CD14-positive monocyte (primary cell): Measurements from ENCODE around the gene CCNY. TPM values are rescaled to one million over a fixed set of nuclear protein-coding genes. Genes with fewer than 3 reads are reported as not detected.
"Not testable (repeated sequence)": the region's sequence is repeated elsewhere in the genome, so short reads cannot be mapped to it uniquely, and the experiment has no call there.

Experiments used
- DNase-seq, 3 donors: peaks; one replicate each; pipeline ENCODE4 v3.0.0-alpha.2; 2011 to 2022
- H2AFZ ChIP-seq: 2 replicates; pipeline ENCODE4 v1.6.0; 2012; ENCODE audit warnings: mild to moderate bottlenecking, low read depth, low read length, inconsistent platforms; ENCODE audit not compliant: insufficient read depth, poor library complexity, severe bottlenecking
- H3K27ac ChIP-seq, 2 donors: 1 replicate in 1 of 2; 2 replicates in 1 of 2; pipeline ENCODE4 v1.5.1; 2012 to 2013; ENCODE audit warnings: low read length in 2 of 2, control low read depth in 1 of 2, inconsistent platforms in 1 of 2, low read depth in 1 of 2, mild to moderate bottlenecking in 1 of 2
- H3K27me3 ChIP-seq, 2 donors: one replicate each; pipeline versions ENCODE4 v1.6.0 to v1.6.1; 2011 to 2013; ENCODE audit warnings: low read length in 2 of 2; ENCODE audit not compliant: control insufficient read depth in 2 of 2, insufficient read depth in 2 of 2
- H3K36me3 ChIP-seq, 2 donors: replicated peaks in 1 of 2; 1 replicate in 1 of 2; 2 replicates in 1 of 2; pipeline versions ENCODE4 v1.5.1 to v1.6.1; 2012 to 2013; ENCODE audit warnings: low read length in 2 of 2, control low read depth in 1 of 2, inconsistent platforms in 1 of 2, mild to moderate bottlenecking in 1 of 2; ENCODE audit not compliant: insufficient read depth in 2 of 2, control insufficient read depth in 1 of 2
- H3K4me1 ChIP-seq, 2 donors: 1 replicate in 1 of 2; 2 replicates in 1 of 2; pipeline versions ENCODE4 v1.5.1 to v1.6.1; 2012 to 2013; ENCODE audit warnings: low read length in 2 of 2, control low read depth in 1 of 2, inconsistent platforms in 1 of 2, mild to moderate bottlenecking in 1 of 2, moderate library complexity in 1 of 2; ENCODE audit not compliant: insufficient read depth in 2 of 2, control insufficient read depth in 1 of 2
- H3K4me2 ChIP-seq: replicated peaks from 2 replicates; pipeline ENCODE3; 2012; ENCODE audit warnings: low read length, moderate library complexity, mild to moderate bottlenecking; ENCODE audit not compliant: poor library complexity, severe bottlenecking; ENCODE audit errors: extremely low read depth
- H3K4me3 ChIP-seq, 3 experiments: fragments of 200-600 bp in 1 of 3; sonication (generic) in 1 of 3; replicated peaks in 1 of 3; 1 replicate in 2 of 3; 2 replicates in 1 of 3; pipeline ENCODE4 v1.5.1; 2011 to 2013; ENCODE audit warnings: low read length in 3 of 3, mild to moderate bottlenecking in 3 of 3, control low read depth in 2 of 3, low read depth in 2 of 3, inconsistent platforms in 1 of 3, moderate library complexity in 1 of 3
- H3K79me2 ChIP-seq: 2 replicates; pipeline ENCODE4 v1.6.0; 2012; ENCODE audit warnings: mild to moderate bottlenecking, control low read depth, inconsistent platforms, low read length, moderate library complexity; ENCODE audit not compliant: insufficient read depth
- H3K9ac ChIP-seq: 2 replicates; pipeline ENCODE4 v1.6.0; 2017; ENCODE audit warnings: low read length, mild to moderate bottlenecking; ENCODE audit not compliant: insufficient read depth, poor library complexity, severe bottlenecking
- H3K9me3 ChIP-seq, 2 donors: replicated peaks in 1 of 2; 1 replicate in 1 of 2; 2 replicates in 1 of 2; pipeline versions ENCODE4 v1.5.1 to v1.6.1; 2012 to 2013; ENCODE audit warnings: low read length in 2 of 2, control low read depth in 1 of 2; ENCODE audit not compliant: control insufficient read depth in 1 of 2, insufficient read depth in 1 of 2
- H4K20me1 ChIP-seq: 2 replicates; pipeline ENCODE4 v1.6.0; 2012; ENCODE audit warnings: mild to moderate bottlenecking, low read length, control low read depth, moderate library complexity; ENCODE audit not compliant: insufficient read depth
- H3K27ac Mint-ChIP-seq, 7 donors: one replicate each; pipeline ENCODE4 v1.8.0; 2020; ENCODE audit warnings: mild to moderate bottlenecking in 7 of 7, mixed read lengths in 7 of 7, moderate library complexity in 6 of 7, inconsistent platforms in 2 of 7
- H3K27me3 Mint-ChIP-seq, 3 donors: one replicate each; pipeline ENCODE4 v1.8.0; 2021 to 2022; ENCODE audit warnings: low read depth in 3 of 3, mild to moderate bottlenecking in 3 of 3, mixed read lengths in 3 of 3, moderate library complexity in 3 of 3, inconsistent platforms in 1 of 3
- H3K36me3 Mint-ChIP-seq, 2 donors: one replicate each; pipeline ENCODE4 v1.8.0; 2020; ENCODE audit warnings: mixed read lengths in 2 of 2, inconsistent platforms in 1 of 2, mild to moderate bottlenecking in 1 of 2
- H3K4me1 Mint-ChIP-seq: one replicate; pipeline ENCODE4 v1.8.0; 2020; ENCODE audit warnings: mild to moderate bottlenecking, mixed read lengths
- H3K4me3 Mint-ChIP-seq, 2 donors: one replicate each; pipeline ENCODE4 v1.8.0; 2020; ENCODE audit warnings: mild to moderate bottlenecking in 2 of 2, mixed read lengths in 2 of 2, moderate library complexity in 1 of 2
- H3K9me3 Mint-ChIP-seq, 7 donors: one replicate each; pipeline ENCODE4 v1.8.0; 2020 to 2022; ENCODE audit warnings: mixed read lengths in 7 of 7, mild to moderate bottlenecking in 6 of 7, moderate library complexity in 6 of 7, inconsistent platforms in 2 of 7
- WGBS: methylation state at CpG from one replicate; pipeline ENCODE4 v1.1.5; 2013; ENCODE audit warnings: missing lambda C conversion rate; ENCODE audit not compliant: insufficient coverage; 5-methylcytosine and 5-hydroxymethylcytosine counted together
- intact Hi-C, 2 donors: fragments of 100-400 bp; cut with micrococcal nuclease; formaldehyde crosslinking; loops; one replicate each; pipeline versions ENCODE4 v1.15.0 to v1.15.1; 2023
- polyA plus RNA-seq, 3 donors: library from polyadenylated mRNA; depleted of rRNA in 1 of 3; unstranded in 2 of 3; stranded (reverse) in 1 of 3; fragments of 300-500 nt in 2 of 3; fragments of >200 nt in 1 of 3; fragmentation: Illumina TruSeq in 2 of 3; gene quantifications; 1 replicate in 2 of 3; 2 replicates in 1 of 3; pipeline ENCODE4 v1.2.3, GENCODE V29; 2012 to 2021
- TF ChIP-seq, protein P1 (sequence below): fragments of 200-600 bp; IDR thresholded peaks from one replicate; pipeline ENCODE4 v1.8.0; 2022; ENCODE audit warnings: antibody characterized with exemption, mild to moderate bottlenecking

CCNY gene
- polyA plus RNA-seq, 3 donors = 39.9 to 116 (median 64.8) TPM

DNA sequence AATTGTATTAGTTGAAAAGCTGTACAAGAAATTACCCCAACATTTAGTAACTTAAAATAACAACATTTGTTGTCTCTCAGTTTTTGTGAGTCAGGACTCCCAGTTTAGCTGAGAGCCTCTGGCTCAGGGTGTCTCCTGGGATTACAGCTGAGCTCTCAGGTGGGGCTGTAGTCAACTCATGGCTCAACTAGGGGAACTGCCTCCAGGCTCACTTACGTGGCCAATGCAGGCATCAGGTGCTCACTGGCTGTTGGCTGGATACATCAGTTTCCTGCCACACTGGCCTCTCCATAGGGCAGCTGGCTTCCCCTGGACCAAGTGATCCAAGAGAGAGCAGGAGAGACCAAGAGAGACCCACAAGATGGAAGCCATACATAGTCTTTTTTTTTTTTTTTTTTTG, 17.5 kb downstream of the CCNY start:
- peaks cover 0 to 2% (median 0%) of the 10 kb centered on the region in 7 donors for H3K9me3 Mint-ChIP-seq
- H3K27me3 Mint-ChIP-seq = peaks cover 0 to 3% (median 0%) of the 10 kb centered on the region in 3 donors
- no peak for DNase-seq
- H3K27me3 ChIP-seq = no peaks in the 10 kb centered on the region
- peaks cover 83% of the 10 kb centered on the region for H3K4me1 Mint-ChIP-seq
- 70% methylated on average over 1 of the region's 1 CpG for WGBS
- H3K4me2 ChIP-seq = no peak overlapping the region
- no peak overlapping the region for H2AFZ ChIP-seq
- H3K79me2 ChIP-seq = peaks cover 99% of the 10 kb centered on the region
- no peaks in the 10 kb centered on the region for H3K9me3 ChIP-seq
- peak overlapping the region in 1 of 2 donors; percentile 43 for H3K27ac ChIP-seq
- H3K9ac ChIP-seq = no peak overlapping the region
- intact Hi-C loops = no loop called here
- H3K4me3 ChIP-seq = no peak overlapping the region
- H3K36me3 ChIP-seq = no peaks in the 10 kb centered on the region
- H3K4me3 Mint-ChIP-seq = no peak overlapping the region
- TF ChIP-seq, protein P1, sequence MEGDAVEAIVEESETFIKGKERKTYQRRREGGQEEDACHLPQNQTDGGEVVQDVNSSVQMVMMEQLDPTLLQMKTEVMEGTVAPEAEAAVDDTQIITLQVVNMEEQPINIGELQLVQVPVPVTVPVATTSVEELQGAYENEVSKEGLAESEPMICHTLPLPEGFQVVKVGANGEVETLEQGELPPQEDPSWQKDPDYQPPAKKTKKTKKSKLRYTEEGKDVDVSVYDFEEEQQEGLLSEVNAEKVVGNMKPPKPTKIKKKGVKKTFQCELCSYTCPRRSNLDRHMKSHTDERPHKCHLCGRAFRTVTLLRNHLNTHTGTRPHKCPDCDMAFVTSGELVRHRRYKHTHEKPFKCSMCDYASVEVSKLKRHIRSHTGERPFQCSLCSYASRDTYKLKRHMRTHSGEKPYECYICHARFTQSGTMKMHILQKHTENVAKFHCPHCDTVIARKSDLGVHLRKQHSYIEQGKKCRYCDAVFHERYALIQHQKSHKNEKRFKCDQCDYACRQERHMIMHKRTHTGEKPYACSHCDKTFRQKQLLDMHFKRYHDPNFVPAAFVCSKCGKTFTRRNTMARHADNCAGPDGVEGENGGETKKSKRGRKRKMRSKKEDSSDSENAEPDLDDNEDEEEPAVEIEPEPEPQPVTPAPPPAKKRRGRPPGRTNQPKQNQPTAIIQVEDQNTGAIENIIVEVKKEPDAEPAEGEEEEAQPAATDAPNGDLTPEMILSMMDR = no peak
- H3K36me3 Mint-ChIP-seq = peaks cover 6 to 7% of the 10 kb centered on the region in 2 donors
- peak overlapping the region in 3 of 7 donors; percentile 31 to 62 (median 45) for H3K27ac Mint-ChIP-seq
- H4K20me1 ChIP-seq = peaks cover 100% of the 10 kb centered on the region
- H3K4me1 ChIP-seq = peaks cover 19 to 41% of the 10 kb centered on the region in 2 donors

DNA sequence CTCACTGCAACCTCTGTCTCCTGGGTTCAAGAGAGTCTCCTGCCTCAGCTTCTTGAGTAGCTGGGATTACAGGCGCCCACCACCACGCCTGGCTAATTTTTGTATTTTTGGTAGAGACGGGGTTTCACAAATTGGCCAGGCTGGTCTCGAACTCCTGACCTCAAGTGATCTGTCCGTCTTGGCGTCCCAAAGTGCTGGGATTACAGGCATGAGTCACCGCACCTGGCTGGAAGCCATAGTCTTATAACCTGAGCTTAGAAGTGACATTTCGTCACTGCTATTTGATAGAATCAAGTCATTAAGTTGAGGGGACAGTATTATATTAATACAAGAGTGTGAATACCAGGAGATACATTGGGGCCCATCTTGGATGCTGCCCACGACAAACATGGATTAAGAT, 17.9 kb downstream of the CCNY start:
- Histone ChIP-seq H3K79me2 (peaks cover 99% of the 10 kb centered on the region), H4K20me1 (peaks cover 100% of the 10 kb centered on the region), H3K4me1 (peaks cover 19 to 37% of the 10 kb centered on the region in 2 donors)
- H3K36me3 ChIP-seq, H3K9me3 ChIP-seq, intact Hi-C loops, H3K4me2 ChIP-seq, H2AFZ ChIP-seq, DNase-seq, H3K27me3 ChIP-seq, H3K4me3 Mint-ChIP-seq, H3K36me3 Mint-ChIP-seq, H3K27me3 Mint-ChIP-seq, H3K4me3 ChIP-seq, H3K9ac ChIP-seq, H3K27ac ChIP-seq, H3K9me3 Mint-ChIP-seq: not testable (repeated sequence)
- Mint-ChIP-seq H3K4me1 (peaks cover 81% of the 10 kb centered on the region), H3K27ac (peak overlapping the region in 2 of 7 donors; percentile 31 to 45)
- 93% methylated on average over 9 of the region's 9 CpGs for WGBS
